ENCODE data around the gene BRIP1.

Gene BRIP1

DNA sequence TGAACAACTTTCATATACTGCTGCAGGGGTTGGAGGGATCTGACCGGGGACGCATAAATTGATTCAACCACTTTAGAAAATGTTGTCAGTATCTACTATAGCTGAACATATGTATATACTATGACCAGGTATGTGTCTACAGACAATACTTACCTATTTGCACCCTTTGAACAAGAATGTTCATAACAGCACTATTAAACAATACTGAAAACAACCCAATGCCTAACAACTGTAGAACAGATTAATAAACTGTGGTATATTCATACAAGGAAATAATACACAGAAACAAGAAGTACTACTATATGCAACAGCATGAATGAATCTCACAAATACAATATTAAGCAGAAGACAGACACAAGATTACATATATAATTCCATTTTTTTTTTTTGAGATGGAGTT, 10.5 kb downstream of the BRIP1 start:
- no peaks in the 10 kb centered on the region for H3K9me3 Mint-ChIP-seq
- no peaks in the 10 kb centered on the region for H3K27me3 Mint-ChIP-seq

DNA sequence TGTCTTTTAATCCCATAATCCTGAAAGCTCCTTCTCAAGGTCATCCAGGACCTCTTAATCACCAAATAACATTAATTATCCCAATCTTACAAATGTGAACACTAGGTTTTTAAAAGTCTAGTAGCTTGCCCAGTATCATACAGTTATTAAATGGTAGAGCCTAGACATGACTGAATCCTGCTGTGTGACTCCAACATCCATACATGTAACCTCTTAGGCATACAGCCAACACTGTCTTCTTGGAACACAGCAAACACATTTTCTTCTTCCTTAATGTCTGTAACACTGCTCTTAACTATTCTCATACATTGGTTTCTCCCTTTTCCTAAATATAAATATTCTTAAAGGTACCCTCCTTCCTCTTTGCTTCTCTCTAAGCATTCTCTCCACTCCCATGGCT, 13.7 kb downstream of the BRIP1 start:
- DNase-seq (no peak), ATAC-seq (replicated peaks) (no peak)
- H3K4me1 Mint-ChIP-seq (ENCODE audit: low read depth in 2 of 2), result peaks cover 0 to 2% of the 10 kb centered on the region in 2 donors
- H3K27me3 Mint-ChIP-seq, result no peaks in the 10 kb centered on the region
- H3K36me3 Mint-ChIP-seq (ENCODE audit: insufficient read depth), result peaks cover 2% of the 10 kb centered on the region
- no peak overlapping the region for H3K4me3 Mint-ChIP-seq
- peak overlapping the region in 1 of 2 donors; percentile 88 for H3K27ac Mint-ChIP-seq
- H3K9me3 Mint-ChIP-seq, result no peaks in the 10 kb centered on the region

More for the DNA sequence above, 10.5 kb downstream of the BRIP1 start:
- H3K36me3 Mint-ChIP-seq (ENCODE audit: insufficient read depth), result peaks cover 5% of the 10 kb centered on the region
- H3K4me3 Mint-ChIP-seq, result no peak overlapping the region
- H3K27ac Mint-ChIP-seq, result no peak overlapping the region
- H3K4me1 Mint-ChIP-seq (ENCODE audit: low read depth in 2 of 2), result peaks cover 0 to 2% of the 10 kb centered on the region in 2 donors
- DNase-seq (no peak), ATAC-seq (replicated peaks) (no peak)

DNA sequence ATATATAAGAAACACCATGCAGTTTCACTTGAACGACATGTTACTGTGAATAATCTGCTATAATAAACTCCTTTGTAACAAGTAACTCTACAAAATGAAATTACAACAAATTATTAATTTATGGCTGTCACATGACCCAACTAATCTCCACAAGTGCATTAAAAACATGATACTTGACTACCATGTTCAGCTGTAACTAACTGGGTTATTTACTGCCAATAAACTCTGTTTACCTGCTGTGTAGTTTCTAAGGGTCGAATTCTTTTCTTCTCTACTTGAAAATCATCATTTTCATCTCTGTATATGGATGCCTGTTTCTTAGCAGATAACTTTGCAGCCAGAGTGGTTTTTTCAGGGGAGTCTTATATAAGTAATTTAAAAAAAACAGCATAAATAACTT, 14.4 kb downstream of the BRIP1 start:
- H3K27ac Mint-ChIP-seq, result no peak overlapping the region
- DNase-seq (no peak), ATAC-seq (replicated peaks) (no peak)
- peaks cover 2% of the 10 kb centered on the region for H3K36me3 Mint-ChIP-seq (ENCODE audit: insufficient read depth)
- no peaks in the 10 kb centered on the region for H3K9me3 Mint-ChIP-seq
- no peak overlapping the region for H3K4me3 Mint-ChIP-seq
- H3K27me3 Mint-ChIP-seq, result no peaks in the 10 kb centered on the region
- peaks cover 0 to 2% of the 10 kb centered on the region in 2 donors for H3K4me1 Mint-ChIP-seq (ENCODE audit: low read depth in 2 of 2)

DNA sequence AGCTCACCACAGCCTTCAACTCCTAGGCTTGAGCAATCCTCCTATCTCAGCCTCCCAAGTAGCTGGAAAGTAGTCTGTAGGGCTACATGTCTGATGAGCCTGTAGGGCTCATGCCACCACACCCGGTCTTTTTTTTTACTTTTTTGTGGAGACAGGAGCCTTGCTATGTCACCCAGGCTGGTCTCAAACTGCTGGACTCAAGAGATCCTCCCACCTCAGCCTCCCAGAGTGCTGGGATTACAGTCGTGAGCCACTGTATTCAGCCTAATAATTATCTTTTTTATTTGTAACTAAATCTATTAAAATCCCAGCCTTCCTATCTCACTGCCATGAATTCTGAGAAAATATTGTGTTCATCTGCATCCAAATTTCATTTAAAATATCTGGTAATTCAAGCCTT, 15.1 kb downstream of the BRIP1 start:
- Mint-ChIP-seq H3K27ac (no peak overlapping the region), H3K4me3 (no peak overlapping the region), H3K36me3 (ENCODE audit: insufficient read depth) (peaks cover 2% of the 10 kb centered on the region), H3K4me1 (ENCODE audit: low read depth in 2 of 2) (peaks cover 0 to 2% of the 10 kb centered on the region in 2 donors), H3K9me3 (no peaks in the 10 kb centered on the region), H3K27me3 (no peaks in the 10 kb centered on the region)
- DNase-seq (no peak), ATAC-seq (replicated peaks) (no peak)

DNA sequence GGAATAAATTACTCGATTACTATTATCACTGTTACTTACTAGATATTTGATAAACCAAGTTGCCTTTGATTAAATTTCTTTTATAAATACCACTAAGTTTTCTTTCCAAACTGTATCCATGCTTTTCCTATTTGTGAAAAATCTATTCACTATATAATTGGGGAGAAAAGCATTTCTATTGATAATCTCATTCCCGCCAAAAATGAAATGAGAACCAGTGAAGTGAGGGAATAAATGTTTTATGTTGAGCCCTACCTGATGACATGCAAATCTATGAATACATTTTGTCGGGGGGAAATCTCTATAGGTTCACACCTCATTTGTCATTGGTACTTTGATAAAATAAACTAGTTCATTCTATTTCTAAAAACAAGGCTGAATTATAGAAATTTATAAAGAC, 15.7 kb downstream of the BRIP1 start:
- ATAC-seq (replicated peaks), result no peak
- no peaks in the 10 kb centered on the region for H3K9me3 Mint-ChIP-seq
- H3K4me1 Mint-ChIP-seq (ENCODE audit: low read depth in 2 of 2), result no peaks in the 10 kb centered on the region

DNA sequence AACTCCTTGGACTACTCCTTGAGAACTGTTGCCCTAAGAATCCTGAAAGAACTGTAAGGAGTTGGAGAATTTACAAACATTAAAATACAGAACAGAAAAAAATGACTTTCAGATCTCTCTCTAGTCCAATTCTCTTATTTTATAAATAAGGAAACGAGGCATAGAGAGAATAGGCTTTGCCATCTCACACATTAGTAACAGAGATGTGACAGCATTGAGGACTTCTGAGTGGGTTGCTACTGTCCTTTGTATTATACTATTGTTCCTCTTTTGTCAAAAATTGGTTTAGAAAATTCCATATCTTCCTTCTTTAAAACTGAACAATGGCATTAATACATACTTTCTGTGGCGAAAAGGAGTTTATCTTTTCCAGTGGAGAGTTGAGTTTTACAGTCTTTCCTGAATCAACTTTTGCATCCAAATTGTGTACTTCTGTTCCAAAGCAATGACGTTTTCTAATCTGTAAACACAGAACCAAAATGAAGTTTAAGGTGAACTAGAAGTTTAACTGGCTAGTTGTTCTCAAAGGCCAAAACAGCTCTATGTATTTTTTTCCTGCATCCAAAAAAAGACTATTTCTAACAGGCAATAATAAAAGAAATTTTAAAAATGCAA, 16.5 kb downstream of the BRIP1 start:
- no peak overlapping the region for H3K4me3 Mint-ChIP-seq
- ATAC-seq (replicated peaks), result no peak
- H3K9me3 Mint-ChIP-seq, result no peaks in the 10 kb centered on the region
- no peak overlapping the region for H3K27ac Mint-ChIP-seq
- no peak for DNase-seq
- H3K4me1 Mint-ChIP-seq (ENCODE audit: low read depth in 2 of 2), result no peaks in the 10 kb centered on the region
- H3K27me3 Mint-ChIP-seq, result no peaks in the 10 kb centered on the region
- no peaks in the 10 kb centered on the region for H3K36me3 Mint-ChIP-seq (ENCODE audit: insufficient read depth)

More for the DNA sequence above, 15.7 kb downstream of the BRIP1 start:
- Mint-ChIP-seq H3K27ac (no peak overlapping the region), H3K4me3 (no peak overlapping the region), H3K27me3 (no peaks in the 10 kb centered on the region), H3K36me3 (ENCODE audit: insufficient read depth) (no peaks in the 10 kb centered on the region)
- no peak for DNase-seq

DNA sequence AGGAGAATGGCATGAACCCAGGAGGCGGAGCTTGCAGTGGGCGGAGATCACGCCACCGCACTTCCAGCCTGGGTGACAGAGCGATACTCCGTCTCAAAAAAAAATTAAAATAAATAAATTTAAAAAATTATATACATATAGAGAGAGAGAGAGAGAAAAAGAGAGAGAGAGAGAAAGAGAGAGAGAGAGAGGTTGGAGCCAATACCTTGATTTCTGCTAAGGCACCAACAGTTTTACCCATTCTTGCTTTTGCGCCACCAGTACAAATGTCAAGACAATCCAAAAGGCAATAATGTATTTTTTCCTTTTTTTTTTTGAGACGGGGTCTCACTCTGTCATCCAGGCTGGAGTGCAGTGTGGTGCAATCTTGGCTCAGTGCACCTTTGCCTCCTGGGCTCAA, 17.2 kb downstream of the BRIP1 start:
- no peaks in the 10 kb centered on the region for H3K27me3 Mint-ChIP-seq
- ATAC-seq (replicated peaks) (no peak), DNase-seq (no peak)
- H3K4me3 Mint-ChIP-seq, result no peak overlapping the region
- H3K36me3 Mint-ChIP-seq (ENCODE audit: insufficient read depth), result no peaks in the 10 kb centered on the region
- H3K27ac Mint-ChIP-seq, result no peak overlapping the region
- H3K9me3 Mint-ChIP-seq, result no peaks in the 10 kb centered on the region
- no peaks in the 10 kb centered on the region for H3K4me1 Mint-ChIP-seq (ENCODE audit: low read depth in 2 of 2)

DNA sequence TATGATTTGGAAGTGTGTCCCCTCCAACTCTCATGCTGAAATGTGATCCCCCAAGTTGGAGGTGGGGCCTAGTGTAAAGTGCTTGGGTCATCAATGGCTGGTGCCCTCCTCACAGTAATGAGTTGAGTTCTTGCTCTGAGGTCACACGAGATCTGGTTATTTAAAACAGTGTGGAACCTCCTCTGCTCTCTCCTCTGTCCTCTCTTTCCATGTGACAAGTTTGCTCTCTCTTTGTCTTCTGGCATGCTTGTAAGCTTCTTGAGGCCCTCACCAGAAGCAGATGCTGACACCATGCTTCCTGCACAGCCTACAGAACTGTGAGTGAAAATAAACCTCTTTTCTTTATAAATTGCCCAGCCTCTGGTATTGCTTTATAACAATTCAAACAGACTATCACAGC, 19.9 kb downstream of the BRIP1 start:
- Mint-ChIP-seq H3K36me3 (ENCODE audit: insufficient read depth) (no peaks in the 10 kb centered on the region), H3K4me3 (no peak overlapping the region), H3K27me3 (no peaks in the 10 kb centered on the region), H3K4me1 (ENCODE audit: low read depth in 2 of 2) (no peaks in the 10 kb centered on the region), H3K27ac (peak overlapping the region in 1 of 2 donors; percentile 2), H3K9me3 (no peaks in the 10 kb centered on the region)
- ATAC-seq (replicated peaks) (no peak), DNase-seq (no peak)

DNA sequence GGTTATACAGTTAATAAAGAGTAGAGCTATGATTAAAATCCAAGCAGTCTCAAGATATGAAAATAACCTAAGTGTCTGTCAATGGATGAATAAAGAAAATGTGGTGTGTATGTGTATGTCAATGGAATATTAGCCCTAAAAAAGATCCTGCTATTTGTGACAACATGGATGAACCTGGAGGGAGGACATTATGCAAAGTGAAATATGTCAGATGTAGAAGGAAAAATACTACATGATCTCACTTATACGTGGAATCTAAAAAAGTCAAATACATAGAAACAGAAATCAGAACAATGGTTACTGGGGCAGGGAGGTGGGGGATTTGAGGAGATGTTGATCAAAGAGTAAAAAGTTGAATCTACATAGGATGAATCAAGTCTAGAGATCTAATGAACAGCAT, 20.4 kb downstream of the BRIP1 start:
- H3K4me3 Mint-ChIP-seq, result no peak overlapping the region
- DNase-seq (no peak), ATAC-seq (replicated peaks) (no peak)
- H3K27me3 Mint-ChIP-seq, result no peaks in the 10 kb centered on the region
- peak overlapping the region in 1 of 2 donors; percentile 2 for H3K27ac Mint-ChIP-seq
- no peaks in the 10 kb centered on the region for H3K9me3 Mint-ChIP-seq
- H3K4me1 Mint-ChIP-seq (ENCODE audit: low read depth in 2 of 2), result no peaks in the 10 kb centered on the region
- no peaks in the 10 kb centered on the region for H3K36me3 Mint-ChIP-seq (ENCODE audit: insufficient read depth)

DNA sequence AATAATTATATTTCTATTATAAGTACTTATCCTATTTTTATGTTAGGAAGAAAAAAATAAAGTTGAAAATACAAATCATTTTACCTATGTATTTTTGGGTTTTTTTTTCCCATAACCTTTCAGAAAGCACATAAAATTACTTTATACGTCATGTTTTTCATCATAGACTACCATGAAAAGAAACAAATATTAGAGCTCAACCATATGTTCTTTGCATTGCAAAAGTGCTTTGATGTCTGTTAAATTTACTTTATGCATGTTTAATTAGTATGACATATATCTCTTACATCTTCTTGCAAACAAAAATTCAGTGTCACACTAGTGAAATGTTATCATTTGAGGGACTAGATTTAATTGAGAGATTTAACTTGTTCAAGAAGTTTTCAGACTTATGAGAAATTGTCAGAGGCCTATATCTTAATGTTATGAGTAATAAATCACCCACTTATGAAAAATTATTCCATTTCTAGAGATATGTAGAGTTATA, 24.0 kb downstream of the BRIP1 start:
- Mint-ChIP-seq H3K36me3 (ENCODE audit: insufficient read depth) (no peaks in the 10 kb centered on the region), H3K27me3 (no peaks in the 10 kb centered on the region), H3K4me3 (no peak overlapping the region), H3K27ac (no peak overlapping the region), H3K9me3 (no peaks in the 10 kb centered on the region), H3K4me1 (ENCODE audit: low read depth in 2 of 2) (no peaks in the 10 kb centered on the region)
- DNase-seq (no peak), ATAC-seq (replicated peaks) (no peak)

DNA sequence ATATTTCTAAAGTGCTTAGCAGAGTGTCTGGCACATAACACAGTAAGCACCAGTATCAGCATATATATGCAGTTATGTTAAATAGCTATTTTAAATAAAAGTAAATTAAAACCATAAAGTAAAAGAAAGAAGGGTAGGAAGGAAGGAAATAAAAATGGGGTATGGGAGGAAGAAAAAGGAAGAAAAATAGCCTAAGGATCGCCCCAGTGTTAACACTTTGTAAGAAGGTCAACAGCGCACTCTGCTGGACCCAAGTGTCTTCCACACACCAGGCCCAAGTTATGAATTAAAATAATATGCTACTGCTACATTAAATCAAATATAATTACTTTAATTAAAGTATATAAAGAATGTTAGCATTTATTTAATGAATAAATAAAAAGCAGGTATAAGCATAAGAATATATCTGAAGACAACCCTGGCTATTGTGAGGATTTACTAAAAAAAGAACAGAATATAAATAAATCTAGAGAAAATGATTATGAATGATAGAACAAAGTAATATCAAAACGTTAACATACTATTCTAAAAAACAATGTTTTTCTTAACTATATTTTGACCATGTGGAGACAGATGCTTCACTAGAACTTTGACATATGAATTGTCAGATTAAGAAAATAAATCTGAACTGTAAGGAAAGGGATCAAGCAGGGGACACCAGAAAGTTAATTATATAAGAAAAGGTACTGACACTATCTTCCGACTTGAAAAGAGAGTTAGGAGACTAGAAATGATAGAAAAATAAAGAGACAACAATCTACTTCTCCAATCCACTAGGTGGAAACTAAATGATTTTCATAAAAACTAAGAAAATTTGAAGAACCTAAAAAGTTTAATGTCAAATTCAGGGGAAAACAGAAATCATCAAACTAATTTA, 25.9 kb downstream of the BRIP1 start:
- H3K27me3 Mint-ChIP-seq, result no peaks in the 10 kb centered on the region
- H3K9me3 Mint-ChIP-seq, result no peaks in the 10 kb centered on the region
- H3K4me1 Mint-ChIP-seq (ENCODE audit: low read depth in 2 of 2), result no peaks in the 10 kb centered on the region
- ATAC-seq (replicated peaks) (peak; percentile 53), DNase-seq (peak; percentile 38 to 46 (median 44))
- no peak overlapping the region for H3K27ac Mint-ChIP-seq
- no peaks in the 10 kb centered on the region for H3K36me3 Mint-ChIP-seq (ENCODE audit: insufficient read depth)
- H3K4me3 Mint-ChIP-seq, result no peak overlapping the region

DNA sequence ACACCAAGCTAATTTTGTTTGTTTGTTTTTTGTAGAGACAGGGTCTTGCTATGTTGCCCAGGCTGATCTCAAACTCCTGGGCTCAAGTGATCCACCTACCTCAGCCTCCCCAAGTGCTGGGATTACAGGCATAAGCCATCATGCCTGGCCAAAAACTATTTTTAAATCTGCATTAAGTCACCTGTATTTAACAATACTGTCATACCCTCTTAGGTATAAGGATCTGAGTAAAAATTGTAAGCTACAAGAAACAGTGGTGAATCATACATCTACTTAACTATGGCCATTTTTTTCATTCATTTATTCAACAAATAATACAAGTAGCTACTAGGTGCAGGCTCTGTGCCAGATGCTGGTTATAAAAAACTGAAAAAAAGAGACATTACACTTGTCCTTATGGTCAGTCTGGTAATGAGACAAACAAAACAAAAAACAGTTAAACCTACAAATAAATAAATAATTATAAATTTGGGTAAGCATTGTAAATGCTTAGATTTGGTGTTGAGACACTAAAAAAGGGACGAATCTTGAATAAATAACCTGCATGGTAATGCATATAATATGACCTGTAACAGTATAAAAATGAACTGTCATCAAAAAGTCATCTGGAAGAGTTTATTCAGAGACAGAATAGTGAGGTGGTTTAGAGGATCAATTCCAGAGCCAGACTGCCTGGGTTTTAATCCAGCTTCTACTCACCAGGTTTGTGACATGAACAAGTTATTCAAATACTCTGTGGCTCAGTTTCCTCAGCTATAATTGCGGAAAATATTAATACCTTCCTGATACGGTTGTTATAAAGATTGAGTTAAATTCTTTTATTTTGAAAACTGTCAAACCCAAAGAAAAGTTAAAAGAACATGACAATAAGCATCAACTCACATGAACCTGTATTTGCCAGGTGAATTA, 26.8 kb downstream of the BRIP1 start:
- no peaks in the 10 kb centered on the region for H3K27me3 Mint-ChIP-seq
- H3K9me3 Mint-ChIP-seq, result no peaks in the 10 kb centered on the region
- no peaks in the 10 kb centered on the region for H3K4me1 Mint-ChIP-seq (ENCODE audit: low read depth in 2 of 2)
- H3K36me3 Mint-ChIP-seq (ENCODE audit: insufficient read depth), result no peaks in the 10 kb centered on the region
- DNase-seq (no peak), ATAC-seq (replicated peaks) (no peak)
- H3K4me3 Mint-ChIP-seq, result no peak overlapping the region
- no peak overlapping the region for H3K27ac Mint-ChIP-seq

DNA sequence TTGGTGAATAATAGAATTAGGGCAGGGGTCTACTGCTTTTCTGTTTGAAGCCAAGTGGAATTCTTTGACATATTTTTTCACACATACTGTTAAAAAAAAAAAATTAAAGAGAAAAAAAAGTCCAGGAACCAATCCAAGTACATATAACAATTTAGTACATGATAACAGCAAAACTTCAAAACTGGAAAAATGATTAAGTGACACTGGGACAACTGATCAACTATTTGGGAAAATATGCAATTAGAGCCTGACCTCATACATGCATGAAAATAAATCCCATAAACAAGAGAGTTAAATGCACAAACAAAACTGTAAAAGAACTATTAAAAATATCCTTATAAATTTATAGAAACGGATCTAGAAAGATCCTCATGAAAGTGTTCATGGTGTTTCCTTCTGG, 27.7 kb downstream of the BRIP1 start:
- DNase-seq (no peak), ATAC-seq (replicated peaks) (no peak)
- H3K4me3 Mint-ChIP-seq, result no peak overlapping the region

More for the DNA sequence above, 27.7 kb downstream of the BRIP1 start:
- Mint-ChIP-seq H3K27ac (no peak overlapping the region), H3K36me3 (ENCODE audit: insufficient read depth) (no peaks in the 10 kb centered on the region), H3K27me3 (no peaks in the 10 kb centered on the region), H3K9me3 (no peaks in the 10 kb centered on the region), H3K4me1 (ENCODE audit: low read depth in 2 of 2) (no peaks in the 10 kb centered on the region)
